GM12892 (cell line): ENCODE results near the gene TPM1.

ENCODE experiments used
- POLR2A ChIP-seq: IDR thresholded peaks from 2 replicates; pipeline ENCODE4 v1.6.1; 2011; ENCODE audit warnings: low read depth, low read length, control low read depth
- POLR2AphosphoS5 ChIP-seq: IDR thresholded peaks from 2 replicates; pipeline ENCODE4 v1.6.1; 2011; ENCODE audit warnings: low read depth, low read length, control low read depth
- TAF1 ChIP-seq: IDR thresholded peaks from 2 replicates; pipeline ENCODE4 v1.6.1; 2011; ENCODE audit warnings: low read depth, mild to moderate bottlenecking, control low read depth, low read length, borderline replicate concordance

- TF ChIP-seq TAF1 (no peak), POLR2A (no peak), POLR2AphosphoS5 (no peak)
Measured at GRCh38 chr15:63067306-63067705, 24.8 kb downstream of the TPM1 start.
